LNCAP (cell line): ENCODE measurements around the gene CEND1.

Source experiments
- TF ChIP-seq, protein P1 (sequence below): fragments of 450-650 bp; IDR thresholded peaks from 2 replicates; pipeline ENCODE4 v1.5.1; 2017; ENCODE audit warnings: mild to moderate bottlenecking

CEND1 gene

DNA sequence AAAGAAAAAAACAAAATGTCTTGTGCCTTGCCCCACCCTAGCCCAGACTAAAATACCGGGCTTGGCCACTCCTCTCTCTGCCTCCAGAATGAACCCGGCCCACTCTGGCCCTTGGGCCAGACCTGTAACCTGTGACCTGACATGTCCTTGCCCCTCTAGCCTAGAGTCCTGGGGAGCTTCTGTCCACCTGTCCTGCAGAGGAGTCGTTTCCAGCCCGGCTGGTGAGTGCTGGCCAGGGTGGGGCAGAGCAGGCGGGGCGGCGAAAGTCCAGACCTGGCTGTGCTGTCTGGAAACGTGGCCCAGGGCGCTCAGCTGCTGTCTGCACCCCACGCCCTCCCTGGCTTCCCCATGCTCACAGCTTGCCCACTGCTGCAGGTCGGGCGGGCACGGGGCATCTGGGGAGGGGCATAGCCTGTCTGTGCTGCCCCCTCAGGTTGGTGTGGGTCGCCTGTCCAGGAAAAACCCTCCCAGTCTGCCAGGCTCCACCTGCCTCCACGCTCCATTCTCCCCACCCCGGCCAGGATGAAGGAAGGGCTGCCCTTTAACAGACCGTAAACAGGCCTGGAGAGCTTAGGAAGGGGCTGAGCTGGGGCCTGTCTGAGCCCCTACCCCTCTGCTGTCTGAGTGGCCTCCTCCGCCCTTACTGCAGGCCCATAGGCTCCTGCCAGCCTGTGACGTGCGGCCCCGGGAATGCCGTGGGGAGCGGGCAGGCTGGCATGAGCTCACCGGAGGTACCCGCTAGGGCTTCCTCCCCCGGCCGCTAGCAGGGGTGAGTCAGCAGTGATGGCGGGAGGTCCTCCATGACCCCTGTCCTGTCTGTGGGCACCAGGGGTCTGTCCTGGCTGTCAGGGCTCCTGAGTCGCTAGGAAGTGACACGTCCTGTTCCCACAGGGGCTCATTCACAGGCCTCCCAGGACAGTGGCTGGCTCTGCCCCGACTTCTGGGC lies 44.8 kb upstream of the CEND1 start:
- TF ChIP-seq, protein P1, sequence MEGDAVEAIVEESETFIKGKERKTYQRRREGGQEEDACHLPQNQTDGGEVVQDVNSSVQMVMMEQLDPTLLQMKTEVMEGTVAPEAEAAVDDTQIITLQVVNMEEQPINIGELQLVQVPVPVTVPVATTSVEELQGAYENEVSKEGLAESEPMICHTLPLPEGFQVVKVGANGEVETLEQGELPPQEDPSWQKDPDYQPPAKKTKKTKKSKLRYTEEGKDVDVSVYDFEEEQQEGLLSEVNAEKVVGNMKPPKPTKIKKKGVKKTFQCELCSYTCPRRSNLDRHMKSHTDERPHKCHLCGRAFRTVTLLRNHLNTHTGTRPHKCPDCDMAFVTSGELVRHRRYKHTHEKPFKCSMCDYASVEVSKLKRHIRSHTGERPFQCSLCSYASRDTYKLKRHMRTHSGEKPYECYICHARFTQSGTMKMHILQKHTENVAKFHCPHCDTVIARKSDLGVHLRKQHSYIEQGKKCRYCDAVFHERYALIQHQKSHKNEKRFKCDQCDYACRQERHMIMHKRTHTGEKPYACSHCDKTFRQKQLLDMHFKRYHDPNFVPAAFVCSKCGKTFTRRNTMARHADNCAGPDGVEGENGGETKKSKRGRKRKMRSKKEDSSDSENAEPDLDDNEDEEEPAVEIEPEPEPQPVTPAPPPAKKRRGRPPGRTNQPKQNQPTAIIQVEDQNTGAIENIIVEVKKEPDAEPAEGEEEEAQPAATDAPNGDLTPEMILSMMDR = no peak

DNA sequence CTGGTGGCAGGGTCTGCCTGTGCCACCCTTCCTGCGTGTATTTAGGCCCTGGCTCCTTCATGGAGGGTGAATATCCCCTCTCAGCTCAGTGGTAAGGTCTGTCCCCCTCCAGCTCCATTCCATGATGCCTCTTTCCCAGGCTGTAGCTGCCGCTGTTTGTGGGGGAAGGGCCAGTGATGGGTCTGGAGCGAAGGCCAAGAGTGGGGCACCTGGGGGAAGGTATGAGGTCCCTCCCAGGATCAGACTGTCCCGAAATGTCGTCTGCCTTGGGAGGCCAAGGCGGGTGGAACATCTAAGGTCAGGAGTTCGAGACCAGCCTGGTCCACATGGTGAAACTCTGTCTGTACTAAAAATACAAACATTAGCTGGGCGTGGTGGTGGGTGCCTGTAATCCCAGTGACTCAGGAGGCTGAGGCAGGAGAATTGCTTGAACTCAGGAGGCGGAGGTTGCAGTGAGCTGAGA lies 44.0 kb upstream of the CEND1 start:
- TF ChIP-seq, protein P1 = no peak

DNA sequence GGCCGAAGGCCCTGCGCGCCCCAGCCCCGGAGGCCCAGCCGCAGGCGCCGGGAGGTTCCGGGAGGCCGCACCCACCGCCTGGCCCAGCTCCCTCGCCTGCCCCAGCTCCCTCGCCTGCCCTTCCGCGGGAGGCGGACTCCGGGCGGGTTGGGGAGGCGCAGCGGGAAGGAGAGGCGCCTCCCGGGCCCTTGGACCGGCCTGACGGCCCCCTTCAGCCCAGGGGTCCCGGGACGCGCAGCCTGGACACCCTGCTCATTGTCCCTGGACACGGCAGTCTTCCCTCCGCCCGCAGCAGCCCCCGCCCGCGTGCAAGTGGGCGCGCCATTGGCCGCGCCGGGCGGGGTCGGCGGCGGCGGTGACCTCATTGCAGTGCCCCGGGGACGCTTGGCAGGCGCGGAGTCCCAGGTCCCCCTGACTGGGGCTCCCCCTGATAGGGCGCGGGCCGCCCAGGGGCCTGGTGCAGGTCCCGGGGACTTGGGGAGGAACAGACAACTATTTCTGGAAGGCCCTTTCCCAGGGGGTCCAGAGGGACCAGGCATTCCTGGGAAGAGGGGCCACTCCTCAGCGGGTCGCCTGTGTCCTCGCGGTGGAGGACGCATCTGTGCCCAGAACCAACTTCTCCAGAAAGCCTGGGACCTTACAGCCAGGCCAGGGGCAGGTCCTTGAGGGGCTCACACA lies 43.4 kb upstream of the CEND1 start:
- TF ChIP-seq, protein P1 = no peak

DNA sequence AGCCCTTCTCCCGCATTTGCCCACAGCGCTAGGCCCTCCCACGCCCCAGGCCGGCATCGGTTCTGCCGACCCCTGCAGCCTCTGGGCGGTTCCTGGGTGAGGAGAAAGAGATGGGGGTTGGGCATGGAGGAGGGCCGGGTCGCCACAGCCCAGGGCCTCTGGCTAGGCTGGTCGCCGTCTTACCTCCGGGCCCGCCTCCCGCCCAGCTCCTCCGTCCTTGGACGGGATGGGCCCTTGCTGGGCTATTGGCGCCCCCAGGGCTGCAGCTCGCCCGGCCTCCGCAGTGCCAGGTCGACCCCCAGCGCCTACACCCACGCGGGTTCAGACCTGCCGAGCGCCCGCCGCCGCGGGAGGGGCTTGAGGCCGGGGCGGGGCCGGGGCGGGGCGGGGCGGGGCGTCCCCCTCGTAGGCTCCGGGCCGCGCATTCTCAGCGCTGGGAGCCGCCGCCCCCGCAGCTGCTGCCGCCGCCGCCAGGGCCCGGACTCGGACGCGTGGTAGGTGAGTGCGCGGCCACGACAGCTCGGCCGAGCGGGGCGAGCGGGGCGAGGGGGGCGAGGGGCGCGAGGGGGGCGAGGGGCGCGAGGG lies 42.7 kb upstream of the CEND1 start, which contains the start of gene CD151:
CD151 (plus strand) TSS at position 424 of the 585 bp plus-strand sequence. CDS start 3,118 bp downstream, outside the sequence.
- TF ChIP-seq, protein P1 = no peak

DNA sequence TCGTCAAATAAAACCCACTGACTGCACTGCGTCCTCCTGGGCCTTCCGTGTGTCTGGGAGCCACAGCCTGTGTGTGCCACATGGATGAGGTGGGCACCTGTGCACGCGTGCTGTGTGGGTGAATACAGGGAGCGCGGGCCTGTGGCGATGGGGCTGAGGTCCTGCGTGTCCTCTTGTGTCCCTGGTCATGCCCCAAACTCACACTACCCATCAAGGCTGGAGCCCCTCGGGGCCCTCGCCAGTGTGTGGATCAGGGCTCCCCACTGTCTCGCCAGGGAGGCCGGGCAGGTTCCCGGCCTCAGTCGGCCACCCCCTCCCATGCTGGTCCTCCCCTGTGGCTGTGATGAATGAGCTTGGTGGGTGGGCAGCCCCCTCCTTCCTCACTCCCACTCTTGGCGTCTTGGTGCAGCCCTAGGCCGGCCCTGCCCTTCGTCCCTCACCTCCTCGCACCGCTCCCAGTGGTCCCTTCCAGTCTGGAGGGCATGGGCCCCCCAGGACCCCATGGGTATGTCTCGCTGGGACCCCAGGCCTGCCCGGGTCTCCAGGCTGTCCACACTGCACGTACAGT lies 42.2 kb upstream of the CEND1 start:
- TF ChIP-seq, protein P1 = no peak

DNA sequence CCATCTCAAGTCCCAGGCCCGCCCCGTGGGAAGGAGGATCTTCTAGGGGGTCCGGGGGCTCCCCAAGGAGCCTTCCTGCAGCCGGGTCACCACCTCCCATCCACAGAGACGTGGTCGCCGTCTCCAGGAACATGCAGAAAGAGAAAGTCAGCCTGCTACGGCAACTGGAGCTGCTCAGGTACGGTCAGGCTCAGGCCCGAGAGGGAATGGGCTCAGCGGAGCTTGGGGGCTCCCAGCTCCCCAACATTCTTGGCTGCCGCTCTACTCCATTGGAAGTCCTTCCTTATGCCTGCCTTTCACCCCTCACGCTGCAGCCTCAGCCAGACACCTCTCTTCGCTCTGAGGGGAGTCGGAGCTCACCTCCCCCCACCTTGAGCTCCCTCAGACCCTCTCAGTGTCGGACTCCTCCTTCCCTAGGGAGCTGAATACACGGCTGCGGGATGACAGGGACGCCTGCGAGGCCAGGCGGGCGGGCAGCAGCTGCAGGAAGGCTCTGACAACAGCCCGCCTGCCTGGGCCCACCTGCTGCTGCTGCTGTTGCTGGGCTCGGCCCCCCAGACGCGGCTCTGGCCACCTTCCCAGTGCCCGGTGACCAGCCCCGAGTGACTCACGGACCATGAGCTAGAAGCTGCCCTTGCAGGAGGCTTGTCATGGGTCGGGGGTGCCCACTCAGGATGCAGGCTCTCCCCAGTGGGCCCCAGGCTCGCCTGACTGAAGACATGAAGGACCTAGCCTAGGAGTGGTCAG lies 41.4 kb upstream of the CEND1 start:
- TF ChIP-seq, protein P1 = no peak
